Hypothalamus (tissue), 51 donors: ENCODE measurements around the gene ACSS3.
A peak's percentile ranks its signal among the peaks of the same experiment; 100 is the strongest.

Source experiments
- DNase-seq, 51 donors: peaks; one replicate each; lab custom pipeline; 2025; lab: John Stamatoyannopoulos, UW

ACSS3 gene

DNA sequence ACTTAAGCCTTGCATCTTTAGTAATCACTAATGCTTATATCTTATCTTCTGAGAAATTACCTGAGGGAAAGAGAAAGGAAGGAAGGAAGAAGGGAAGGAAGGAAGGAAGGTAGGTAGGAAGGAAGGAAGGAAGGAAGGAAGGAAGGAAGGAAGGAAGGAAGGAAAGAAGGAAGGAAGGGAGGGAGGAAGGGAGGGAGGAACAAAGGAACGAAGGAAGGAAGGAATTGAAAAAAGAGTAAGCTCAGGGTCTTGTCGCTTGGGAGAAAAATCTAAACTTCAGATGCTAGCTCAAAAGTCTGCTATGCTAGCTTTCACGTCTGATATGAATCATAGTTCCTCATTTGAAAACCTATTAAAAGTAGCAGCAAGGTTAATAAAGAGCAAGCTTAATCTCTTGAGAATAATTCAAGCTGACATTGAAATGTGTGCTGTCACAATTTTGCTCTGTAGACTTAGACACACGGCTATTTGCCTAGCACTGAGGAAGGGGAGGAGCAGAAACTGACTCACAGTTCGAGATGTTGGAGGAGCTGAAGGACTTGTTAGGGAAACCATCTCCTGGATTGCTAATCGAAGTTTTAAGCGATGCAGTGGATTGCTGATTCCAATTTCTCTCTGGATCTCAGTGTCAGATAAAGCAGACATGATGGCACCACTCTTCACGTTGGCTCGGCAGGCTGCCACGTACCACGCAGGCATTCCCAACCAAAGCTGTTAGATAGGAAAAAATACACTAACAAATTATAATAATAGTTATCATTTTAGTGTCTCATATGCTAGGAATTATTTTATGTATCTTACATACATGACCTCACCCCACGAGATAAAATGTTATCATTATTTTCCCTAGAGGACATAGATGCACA, 216.7 kb downstream of the ACSS3 start:
- DNase-seq = peak in 2 of 51 donors; percentile 1 to 32

DNA sequence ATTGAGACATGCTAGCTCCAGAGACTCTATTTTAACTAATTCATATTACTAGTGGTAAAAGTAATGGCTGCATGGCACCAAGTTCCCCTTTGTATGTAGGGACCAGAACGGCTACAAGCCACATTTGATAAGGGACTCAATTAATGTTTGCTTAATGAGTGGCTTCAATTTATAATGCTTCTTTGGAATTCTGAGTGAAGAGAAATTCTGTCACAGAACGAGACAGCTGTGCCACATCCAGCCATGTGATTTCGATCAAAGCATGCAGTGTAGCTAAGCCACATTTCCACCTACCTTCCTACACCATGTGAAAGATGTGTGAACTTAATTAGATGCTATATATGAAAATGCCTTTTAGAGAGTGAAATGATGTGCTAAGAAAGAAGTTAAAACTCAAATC, 217.4 kb downstream of the ACSS3 start:
- peak in 1 of 51 donors; percentile 5 for DNase-seq

DNA sequence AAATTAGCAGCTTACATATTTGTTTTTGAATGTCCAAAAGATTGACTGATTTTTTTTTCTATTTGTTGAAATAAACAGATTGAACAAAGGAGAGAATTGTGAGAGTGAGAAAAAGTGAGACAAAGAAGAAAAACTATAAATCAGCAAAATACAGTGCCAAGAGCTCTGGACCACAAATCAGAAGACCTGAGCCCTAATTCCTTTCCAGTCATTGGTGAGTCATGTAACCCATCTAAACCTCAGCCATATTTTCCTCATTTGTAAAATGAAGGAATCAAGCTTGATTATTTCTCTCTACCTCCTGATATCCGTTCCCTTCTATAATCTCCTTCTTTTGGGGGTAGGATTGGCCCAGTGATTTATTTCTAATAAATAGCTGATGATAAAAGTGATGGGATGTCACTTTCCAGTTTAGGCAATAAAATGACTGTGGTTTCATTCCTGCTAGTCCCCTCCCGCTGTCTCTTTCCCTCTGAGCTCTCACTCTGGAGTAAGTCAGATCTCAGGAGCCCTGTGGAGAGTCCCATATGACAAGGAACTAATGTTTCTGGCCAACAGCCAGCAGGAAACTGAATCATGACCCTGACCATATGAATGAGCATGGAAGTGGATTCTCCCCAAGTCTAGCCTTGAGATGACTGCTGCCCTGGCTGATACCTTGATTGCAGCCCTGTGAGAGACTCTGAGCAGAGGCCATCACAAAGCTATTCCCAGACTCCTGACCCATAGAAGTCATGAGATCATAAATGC, 218.9 kb downstream of the ACSS3 start:
- DNase-seq = no peak

DNA sequence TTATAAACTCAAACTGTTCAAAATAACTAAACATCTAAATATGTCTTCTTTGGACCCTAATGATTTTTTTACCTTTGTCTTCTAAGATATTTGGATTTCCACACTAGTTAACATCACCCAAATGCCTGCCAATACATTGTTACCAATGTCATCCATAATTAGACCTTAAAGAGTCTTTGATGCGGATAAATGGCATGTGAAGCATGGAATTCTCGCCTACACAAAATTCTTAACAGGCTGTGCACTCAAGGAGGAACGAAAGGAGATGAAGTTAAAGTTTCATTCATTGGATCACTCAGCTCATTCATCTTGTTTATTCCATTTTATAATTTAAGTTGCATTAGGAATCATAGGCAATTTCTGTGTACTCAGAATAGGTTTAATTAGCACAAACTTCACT, 219.7 kb downstream of the ACSS3 start:
- DNase-seq = no peak

DNA sequence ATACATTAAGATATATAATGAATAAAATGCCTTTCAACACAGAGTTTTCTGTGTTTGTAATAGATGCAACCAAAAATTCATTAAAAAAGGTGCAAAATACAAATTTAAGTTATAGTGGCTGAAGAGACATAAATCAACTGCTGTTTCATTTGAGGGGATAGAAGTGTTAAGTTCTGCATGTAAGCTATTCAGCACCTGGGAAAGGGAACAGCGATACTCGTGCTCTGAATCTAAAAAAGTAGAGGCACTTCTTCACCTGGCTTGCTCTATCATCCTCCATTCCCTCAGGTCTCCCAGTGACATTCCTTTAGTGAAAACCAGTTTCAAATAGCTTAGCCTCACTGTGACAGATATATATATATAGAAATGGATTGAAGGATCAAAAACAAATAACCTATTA, 222.6 kb downstream of the ACSS3 start:
- no peak for DNase-seq

DNA sequence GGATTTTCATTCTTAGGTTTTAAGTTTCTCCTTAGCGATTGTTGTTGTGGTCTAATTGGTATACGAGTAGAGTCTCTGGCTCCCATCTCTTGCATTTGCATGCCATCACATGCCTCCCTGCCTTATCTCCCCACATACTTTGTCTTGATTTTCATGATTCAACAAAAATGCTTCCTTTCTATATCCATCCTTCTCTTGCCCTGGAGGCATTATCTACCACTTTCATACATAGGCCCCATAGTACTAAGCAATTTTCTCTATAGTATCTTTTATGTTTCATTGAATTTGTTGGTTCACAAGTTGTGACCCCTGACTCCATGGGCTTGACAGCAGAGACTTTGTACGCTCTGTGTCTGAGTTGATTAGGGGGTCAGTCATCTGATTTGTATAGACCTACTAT, 226.1 kb downstream of the ACSS3 start:
- no peak for DNase-seq
